MCF 10A (cell line): ENCODE results near the gene PRAC1. TPM values are rescaled to one million over a fixed set of nuclear protein-coding genes. Genes with fewer than 3 reads are reported as not detected.

Experiments used
- BruUV-seq: library from RNA; stranded (reverse); fragments of 400-500 nt; replicated peaks from 2 replicates; lab custom pipeline; 2021; lab: Mats Ljungman, UMichigan
- CTCF ChIA-PET: fragments of 300-600 bp; sonication (Branson Sonifier 250); formaldehyde crosslinking; extraction: SDS; loops from one replicate; lab custom pipeline; 2021; ENCODE audit warnings: antibody characterized with exemption, inconsistent platforms; lab: Yijun Ruan, JAX
- POLR2A ChIA-PET: fragments of 300-600, 350-650 bp; sonication (Branson Sonifier 250); formaldehyde crosslinking; extraction: SDS; loops from one replicate; lab custom pipeline; 2020; ENCODE audit warnings: antibody characterized with exemption, inconsistent platforms; lab: Yijun Ruan, JAX
- DNase-seq: peaks from one replicate; pipeline ENCODE4 v3.0.0-alpha.2; 2018; ENCODE audit not compliant: unreplicated experiment
- H3K27ac Mint-ChIP-seq: one replicate; pipeline ENCODE4 v1.8.0; 2022; ENCODE audit warnings: mild to moderate bottlenecking, low read depth, mixed read lengths; ENCODE audit not compliant: unreplicated experiment
- H3K27me3 Mint-ChIP-seq: one replicate; pipeline ENCODE4 v1.8.0; 2022; ENCODE audit warnings: mixed read lengths; ENCODE audit not compliant: insufficient read depth, unreplicated experiment
- H3K36me3 Mint-ChIP-seq: one replicate; pipeline ENCODE4 v1.8.0; 2022; ENCODE audit warnings: mild to moderate bottlenecking, moderate library complexity, mixed read lengths; ENCODE audit not compliant: insufficient read depth, unreplicated experiment
- H3K4me1 Mint-ChIP-seq: one replicate; pipeline ENCODE4 v1.8.0; 2022; ENCODE audit warnings: mixed read lengths; ENCODE audit not compliant: insufficient read depth, unreplicated experiment
- H3K4me3 Mint-ChIP-seq: one replicate; pipeline ENCODE4 v1.8.0; 2022; ENCODE audit warnings: mild to moderate bottlenecking, moderate library complexity, mixed read lengths; ENCODE audit not compliant: unreplicated experiment
- H3K9me3 Mint-ChIP-seq: one replicate; pipeline ENCODE4 v1.8.0; 2022; ENCODE audit warnings: mixed read lengths; ENCODE audit not compliant: unreplicated experiment
- CTCF ChIP-seq: fragments of 200-600 bp; IDR thresholded peaks from one replicate; pipeline ENCODE4 v1.8.0; 2022; ENCODE audit warnings: antibody characterized with exemption, mild to moderate bottlenecking; ENCODE audit not compliant: unreplicated experiment
- intact Hi-C: fragments of 100-400 bp; cut with micrococcal nuclease; formaldehyde crosslinking; loops from 2 replicates; pipeline ENCODE4 v1.14.1; 2022
- total RNA-seq: library from RNA; stranded (reverse); gene quantifications from 2 replicates; pipeline ENCODE4 v1.2.3, GENCODE V29; 2022

PRAC1 gene
- total RNA-seq, 1 experiment from 2014 or later: not detected

GRCh38 chr17:48722915-48723422, 651 bp upstream of the PRAC1 start, which contains the start of gene PRAC2:
TSS of gene PRAC2 (plus strand) at chr17:48723185. CDS start at chr17:48724411, 1,226 bp downstream.
- no peak within 1 kb of the TSS for H3K4me3 Mint-ChIP-seq
- BruUV-seq: no TSS peak
- H3K27ac Mint-ChIP-seq: no peak within 1 kb of the TSS
- intact Hi-C loops: no loop called here
- CTCF ChIA-PET: interaction anchor here (0.5 to 5.0 kb wide), 14 partner anchors 9 to 781 kb away, joined by 3 to 81 read pairs (median 8); no protein-coding TSS in a partner anchor
- POLR2A ChIA-PET: interaction anchor here (0.6 to 3.5 kb wide), 3 partner anchors 46 to 68 kb away, joined by 3 to 17 read pairs (median 4); no protein-coding TSS in a partner anchor
- H3K27me3 Mint-ChIP-seq: peaks cover 52% of the 10 kb centered on the region
- peaks cover 5% of the 10 kb centered on the region for H3K4me1 Mint-ChIP-seq
- no peak for TF ChIP-seq CTCF
- no peak for DNase-seq
- H3K9me3 Mint-ChIP-seq: no peaks in the 10 kb centered on the region
- H3K36me3 Mint-ChIP-seq: no peaks in the 10 kb centered on the region

- ChIA-PET POLR2A (no interaction called here), CTCF (interaction anchor here (0.6 to 1.8 kb wide), 3 partner anchors 48 to 666 kb away, joined by 3 to 9 read pairs (median 3); no protein-coding TSS in a partner anchor)
- Mint-ChIP-seq H3K4me1 (peaks cover 5% of the 10 kb centered on the region), H3K9me3 (no peaks in the 10 kb centered on the region), H3K27ac (no peak overlapping the region), H3K4me3 (no peak overlapping the region), H3K36me3 (no peaks in the 10 kb centered on the region), H3K27me3 (peaks cover 41% of the 10 kb centered on the region)
- TF ChIP-seq CTCF: no peak
- no peak for DNase-seq
- BruUV-seq: no TSS peak
- intact Hi-C loops: no loop called here
These were observed 1.3 kb downstream of the PRAC1 start for GRCh38 chr17:48721009-48721402.

GRCh38 chr17:48720266-48721008, 1.9 kb downstream of the PRAC1 start:
- no peak overlapping the region for H3K4me3 Mint-ChIP-seq
- no peak overlapping the region for H3K27ac Mint-ChIP-seq
- POLR2A ChIA-PET: interaction anchor here (0.7 kb wide), 1 partner anchor 19 kb away, joined by 5 read pairs; no protein-coding TSS in a partner anchor
- TF ChIP-seq CTCF: no peak
- peaks cover 5% of the 10 kb centered on the region for H3K4me1 Mint-ChIP-seq
- DNase-seq: no peak
- H3K9me3 Mint-ChIP-seq: no peaks in the 10 kb centered on the region
- no TSS peak for BruUV-seq
- intact Hi-C loops: no loop called here
- peaks cover 35% of the 10 kb centered on the region for H3K27me3 Mint-ChIP-seq
- H3K36me3 Mint-ChIP-seq: no peaks in the 10 kb centered on the region
- CTCF ChIA-PET: interaction anchor here (0.6 to 2.4 kb wide), 5 partner anchors 70 to 666 kb away, joined by 3 to 9 read pairs (median 5); no protein-coding TSS in a partner anchor
